K562 (cell line): ENCODE measurements around the gene STX12. TPM values are rescaled to one million over a fixed set of nuclear protein-coding genes. Genes with fewer than 3 reads are reported as not detected.

Experiments used
- ATF4 ChIP-seq: fragments of 450-650 bp; formaldehyde crosslinking; IDR thresholded peaks from 2 replicates; pipeline ENCODE4 v1.4.0; 2022; ENCODE audit warnings: mild to moderate bottlenecking, moderate library complexity
- CREB5 ChIP-seq: fragments of 250-450 bp; sonication (Bioruptor Pico); IDR thresholded peaks from 2 replicates; pipeline ENCODE4 v1.5.0; 2020; ENCODE audit warnings: mild to moderate bottlenecking
- HMG20B ChIP-seq: fragments of 250-450 bp; sonication (Bioruptor Pico); IDR thresholded peaks from 2 replicates; pipeline ENCODE4 v1.5.0; 2021; ENCODE audit warnings: mild to moderate bottlenecking
- IRF1 ChIP-seq: sonication (generic); formaldehyde crosslinking; IDR thresholded peaks from 2 replicates; pipeline ENCODE4 v1.8.0; 2022; ENCODE audit warnings: missing genetic modification reagents, mild to moderate bottlenecking, borderline replicate concordance
- KLF13 ChIP-seq: fragments of 450-650 bp; IDR thresholded peaks from 2 replicates; pipeline ENCODE4 v1.6.1; 2016; ENCODE audit warnings: missing genetic modification characterization, low read depth, mild to moderate bottlenecking, missing compliant biosample characterization, moderate library complexity, borderline replicate concordance
- MAFG ChIP-seq: fragments of 450-650 bp; conservative IDR thresholded peaks from 2 replicates; pipeline ENCODE4 v1.6.1; 2016; ENCODE audit warnings: missing genetic modification characterization, missing compliant biosample characterization
- MEF2A ChIP-seq: IDR thresholded peaks from 2 replicates; pipeline ENCODE4 v1.6.1; 2011; ENCODE audit warnings: low read depth, mild to moderate bottlenecking, low read length, moderate library complexity; ENCODE audit not compliant: control insufficient read depth
- MTA3 ChIP-seq: fragments of 450-650 bp; formaldehyde crosslinking; IDR thresholded peaks from 2 replicates; pipeline ENCODE4 v1.6.1; 2017; ENCODE audit warnings: mild to moderate bottlenecking, borderline replicate concordance
- PHF8 ChIP-seq: fragments of 200-600 bp; sonication (generic); IDR thresholded peaks from 2 replicates; pipeline ENCODE4 v1.6.1; 2012; ENCODE audit warnings: mixed run types, mild to moderate bottlenecking, inconsistent platforms, low read length, moderate library complexity, borderline replicate concordance
- TCF7 ChIP-seq: sonication (generic); IDR thresholded peaks from 2 replicates; pipeline ENCODE4 v1.6.1; 2016; ENCODE audit warnings: antibody characterized with exemption, borderline replicate concordance
- TRIM25 ChIP-seq: fragments of 450-650 bp; IDR thresholded peaks from 2 replicates; pipeline ENCODE4 v1.7.0; 2016; ENCODE audit warnings: borderline replicate concordance
- XRCC4 ChIP-seq: IDR thresholded peaks from one replicate; pipeline ENCODE4 v1.6.1; 2011; ENCODE audit not compliant: insufficient read depth, insufficient read length; ENCODE audit errors: extremely low read depth
- ZBTB26 ChIP-seq: fragments of 450-650 bp; formaldehyde crosslinking; IDR thresholded peaks from 2 replicates; pipeline ENCODE4 v1.4.0; 2022; ENCODE audit warnings: missing genetic modification characterization
- ZBTB8A ChIP-seq: fragments of 450-650 bp; IDR thresholded peaks from 2 replicates; pipeline ENCODE4 v1.6.1; 2018; ENCODE audit warnings: mild to moderate bottlenecking, moderate library complexity; ENCODE audit not compliant: partially characterized antibody
- ZKSCAN3 ChIP-seq: fragments of 250-450 bp; sonication (Bioruptor Pico); IDR thresholded peaks from 2 replicates; pipeline ENCODE4 v1.4.0; 2020
- ZNF184 ChIP-seq: sonication (generic); formaldehyde crosslinking; IDR thresholded peaks from 2 replicates; pipeline ENCODE4 v1.5.0; 2020; ENCODE audit warnings: missing genetic modification reagents
- ZNF277 ChIP-seq: fragments of 250-450 bp; sonication (Bioruptor Pico); IDR thresholded peaks from 2 replicates; pipeline ENCODE4 v1.8.0; 2022; ENCODE audit warnings: inconsistent platforms, mild to moderate bottlenecking, moderate library complexity, borderline replicate concordance
- ZNF282 ChIP-seq: sonication (generic); formaldehyde crosslinking; IDR thresholded peaks from 2 replicates; pipeline ENCODE4 v1.8.1; 2023; ENCODE audit warnings: missing genetic modification reagents
- ZNF354B ChIP-seq: fragments of 250-450 bp; sonication (Bioruptor Pico); IDR thresholded peaks from 2 replicates; pipeline ENCODE4 v1.4.0; 2020
- ZNF77 ChIP-seq: fragments of 250-450 bp; sonication (Bioruptor Pico); IDR thresholded peaks from 2 replicates; pipeline ENCODE4 v1.5.0; 2020
- ZZZ3 ChIP-seq: fragments of 450-650 bp; IDR thresholded peaks from 2 replicates; pipeline ENCODE4 v1.6.1; 2016; ENCODE audit warnings: antibody characterized with exemption, mild to moderate bottlenecking, moderate library complexity
- polyA plus RNA-seq, 8 experiments: library from polyadenylated mRNA; depleted of rRNA in 4 of 8; stranded (reverse) in 5 of 8; unstranded in 3 of 8; fragments of >200 nt; fragmentation: Nextera tagmentation in 2 of 8; fragmentation: Illumina TruSeq in 1 of 8; extraction: Ambion mirVana in 2 of 8; extraction: Trizol in 1 of 8; gene quantifications; 2 replicates each; pipeline versions ENCODE4 v1.2.1 to v1.2.3, GENCODE V29; 2011 to 2014; ENCODE audit warnings: inconsistent platforms in 1 of 8, missing spikeins in 1 of 8
- total RNA-seq, 7 experiments: library from RNA; depleted of rRNA in 6 of 7; stranded (reverse); fragments of >200 nt in 6 of 7; fragmentation: Illumina TruSeq in 2 of 7; extraction: Trizol in 2 of 7; gene quantifications; 2 replicates each; pipeline versions ENCODE4 v1.2.1 to v1.2.3, GENCODE V29; 2011 to 2021; ENCODE audit warnings: low replicate concordance in 1 of 7

Gene STX12
- total and polyA plus RNA-seq, 9 of the 15 experiments (the other 6 are each of a cell fraction or from before 2014, with no cell fraction given): 16.9 to 31.3 (median 25.7) TPM

- TF ChIP-seq ZBTB26 (CRISPR knock-in tag): no peak
- no peak for TF ChIP-seq KLF13 (tag)
- TF ChIP-seq XRCC4: no peak
- TF ChIP-seq PHF8: no peak
- no peak for TF ChIP-seq IRF1
- TF ChIP-seq MAFG (tag): no peak
- no peak for TF ChIP-seq TCF7
- no peak for TF ChIP-seq ZZZ3
- TF ChIP-seq HMG20B (CRISPR knock-in tag): no peak
- no peak for TF ChIP-seq CREB5
- no peak for TF ChIP-seq ZKSCAN3 (CRISPR knock-in tag)
- TF ChIP-seq ZNF282: no peak
- TF ChIP-seq ZNF77 (CRISPR knock-in tag): no peak
- no peak for TF ChIP-seq TRIM25
- TF ChIP-seq ATF4 (CRISPR knock-in tag): no peak
- no peak for TF ChIP-seq ZNF184
- no peak for TF ChIP-seq ZBTB8A
- TF ChIP-seq MTA3: peak; percentile 26; the same call in 1 of the 2 replicates
- no peak for TF ChIP-seq ZNF277 (CRISPR knock-in tag)
- TF ChIP-seq ZNF354B (CRISPR knock-in tag): no peak
- TF ChIP-seq MEF2A: no peak
Measured at GRCh38 chr1:27862671-27863537, 89.9 kb downstream of the STX12 start (continued).
